Panc1 (cell line): ENCODE results near the gene ADAT1. TPM values are rescaled to one million over a fixed set of nuclear protein-coding genes. Genes with fewer than 3 reads are reported as not detected.

ENCODE experiments used
- ATAC-seq: fragments of 200-7000 bp; cut with Tn5 transposase; 2 replicates; pipeline ENCODE4 v1.9.1; 2020; ENCODE audit warnings: mild to moderate bottlenecking, moderate library complexity
- BruUV-seq: library from RNA; stranded (reverse); fragments of 400-500 nt; replicated peaks from 2 replicates; lab custom pipeline; 2021; lab: Mats Ljungman, UMichigan
- CTCF ChIA-PET: fragments of 300-600 bp; sonication (Branson Sonifier 250); formaldehyde crosslinking; loops from one replicate; lab custom pipeline; 2022; ENCODE audit warnings: antibody characterized with exemption; lab: Charles Lee
- POLR2A ChIA-PET: fragments of 300-600 bp; sonication (Branson Sonifier 250); formaldehyde crosslinking; loops from one replicate; lab custom pipeline; 2022; ENCODE audit warnings: antibody characterized with exemption; lab: Charles Lee
- DNase-seq: peaks from one replicate; pipeline ENCODE4 v3.0.0-alpha.2; 2010; ENCODE audit warnings: low read depth, low spot score
- H3K27ac ChIP-seq: 2 replicates; pipeline ENCODE4 v1.5.1; 2011; ENCODE audit warnings: mild to moderate bottlenecking, low read length, inconsistent platforms
- H3K27me3 ChIP-seq: fragments of 200-500 bp; sonication (Bioruptor generic); 2 replicates; pipeline ENCODE4 v1.6.0; 2014; ENCODE audit warnings: low read length, inconsistent platforms; ENCODE audit not compliant: control insufficient read depth, insufficient read depth
- H3K36me3 ChIP-seq: fragments of 200-500 bp; sonication (Bioruptor generic); 2 replicates; pipeline ENCODE4 v1.5.1; 2014; ENCODE audit warnings: inconsistent platforms, mild to moderate bottlenecking, low read length, moderate library complexity; ENCODE audit not compliant: control insufficient read depth, insufficient read depth
- H3K4me1 ChIP-seq: 2 replicates; pipeline ENCODE4 v1.5.1; 2011; ENCODE audit warnings: inconsistent platforms, mild to moderate bottlenecking, low read length, moderate library complexity; ENCODE audit not compliant: control insufficient read depth, insufficient read depth
- H3K4me3 ChIP-seq, 2 experiments: 2 replicates each; pipeline ENCODE4 v1.5.1; 2011 to 2012; ENCODE audit warnings: low read depth in 2 of 2, low read length in 2 of 2, mild to moderate bottlenecking in 2 of 2, inconsistent platforms in 1 of 2, moderate library complexity in 1 of 2
- H3K9me3 ChIP-seq: fragments of 200-500 bp; sonication (Bioruptor generic); 2 replicates; pipeline ENCODE4 v1.5.1; 2014; ENCODE audit warnings: low read depth, mild to moderate bottlenecking, inconsistent platforms, low read length, moderate library complexity; ENCODE audit not compliant: control insufficient read depth, insufficient read depth
- POLR2AphosphoS5 ChIP-seq: IDR thresholded peaks from 2 replicates; pipeline ENCODE4 v1.6.1; 2012; ENCODE audit warnings: mild to moderate bottlenecking, low read depth, low read length, moderate library complexity
- SIN3A ChIP-seq: IDR thresholded peaks from 2 replicates; pipeline ENCODE4 v1.6.1; 2012; ENCODE audit warnings: low read depth, mild to moderate bottlenecking, low read length, moderate library complexity, borderline replicate concordance; ENCODE audit not compliant: insufficient read depth
- TCF7L2 ChIP-seq: IDR thresholded peaks from 2 replicates; pipeline ENCODE4 v1.6.1; 2011; ENCODE audit warnings: mild to moderate bottlenecking, low read depth, low read length, inconsistent platforms
- in situ Hi-C: cut with HindIII; loops from 2 replicates; pipeline ENCODE4 v1.10.0; 2016; ENCODE audit warnings: low sequenced_read_pairs, low pct_unique_long_range_greater_than_20kb
- intact Hi-C: fragments of 100-400 bp; cut with micrococcal nuclease; formaldehyde crosslinking; loops from one replicate; pipeline ENCODE4 v1.10.0; 2022; ENCODE audit not compliant: unreplicated experiment
- total RNA-seq: library from RNA; stranded (reverse); gene quantifications from one replicate; pipeline ENCODE4 v1.2.1, GENCODE V29; 2021; ENCODE audit not compliant: unreplicated experiment
- TF ChIP-seq, protein P1 (sequence below), 2 experiments: IDR thresholded peaks; 2 replicates each; pipeline ENCODE4 v1.6.1; 2011 to 2012; ENCODE audit warnings: low read depth in 2 of 2, control low read depth in 1 of 2, low read length in 1 of 2, mild to moderate bottlenecking in 1 of 2, moderate library complexity in 1 of 2; ENCODE audit not compliant: insufficient read depth in 1 of 2
- TF ChIP-seq, protein P2 (sequence below): fragments of 450-650 bp; IDR thresholded peaks from 2 replicates; pipeline ENCODE4 v1.5.1; 2017; ENCODE audit warnings: mild to moderate bottlenecking

The ADAT1 gene
- total RNA-seq, 1 experiment from 2014 or later, result 46.8 TPM

DNA sequence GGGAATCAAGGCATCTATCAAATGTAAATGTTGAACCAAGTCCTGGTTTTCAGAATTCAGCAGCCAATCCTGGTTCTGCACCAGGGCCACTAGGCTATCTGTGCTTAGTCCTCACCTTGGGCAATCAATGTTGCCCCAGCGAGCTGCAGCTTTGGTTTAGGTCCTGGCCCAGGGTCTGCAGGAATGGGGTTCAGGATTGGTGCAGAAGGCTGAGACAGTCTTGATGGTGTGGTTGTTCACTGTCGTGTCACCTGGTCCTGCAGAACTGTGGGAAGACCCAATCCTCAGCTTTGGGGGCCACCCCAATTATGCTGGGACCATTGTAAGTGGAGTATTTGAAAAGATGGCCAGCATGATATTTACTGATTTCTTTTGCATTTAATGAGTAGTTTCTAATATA is 35.1 kb upstream of the ADAT1 start:
- ChIA-PET POLR2A (no interaction called here), CTCF (no interaction called here)
- TF ChIP-seq TCF7L2 (no peak), SIN3A (no peak), POLR2AphosphoS5 (no peak)
- TF ChIP-seq, protein P1, sequence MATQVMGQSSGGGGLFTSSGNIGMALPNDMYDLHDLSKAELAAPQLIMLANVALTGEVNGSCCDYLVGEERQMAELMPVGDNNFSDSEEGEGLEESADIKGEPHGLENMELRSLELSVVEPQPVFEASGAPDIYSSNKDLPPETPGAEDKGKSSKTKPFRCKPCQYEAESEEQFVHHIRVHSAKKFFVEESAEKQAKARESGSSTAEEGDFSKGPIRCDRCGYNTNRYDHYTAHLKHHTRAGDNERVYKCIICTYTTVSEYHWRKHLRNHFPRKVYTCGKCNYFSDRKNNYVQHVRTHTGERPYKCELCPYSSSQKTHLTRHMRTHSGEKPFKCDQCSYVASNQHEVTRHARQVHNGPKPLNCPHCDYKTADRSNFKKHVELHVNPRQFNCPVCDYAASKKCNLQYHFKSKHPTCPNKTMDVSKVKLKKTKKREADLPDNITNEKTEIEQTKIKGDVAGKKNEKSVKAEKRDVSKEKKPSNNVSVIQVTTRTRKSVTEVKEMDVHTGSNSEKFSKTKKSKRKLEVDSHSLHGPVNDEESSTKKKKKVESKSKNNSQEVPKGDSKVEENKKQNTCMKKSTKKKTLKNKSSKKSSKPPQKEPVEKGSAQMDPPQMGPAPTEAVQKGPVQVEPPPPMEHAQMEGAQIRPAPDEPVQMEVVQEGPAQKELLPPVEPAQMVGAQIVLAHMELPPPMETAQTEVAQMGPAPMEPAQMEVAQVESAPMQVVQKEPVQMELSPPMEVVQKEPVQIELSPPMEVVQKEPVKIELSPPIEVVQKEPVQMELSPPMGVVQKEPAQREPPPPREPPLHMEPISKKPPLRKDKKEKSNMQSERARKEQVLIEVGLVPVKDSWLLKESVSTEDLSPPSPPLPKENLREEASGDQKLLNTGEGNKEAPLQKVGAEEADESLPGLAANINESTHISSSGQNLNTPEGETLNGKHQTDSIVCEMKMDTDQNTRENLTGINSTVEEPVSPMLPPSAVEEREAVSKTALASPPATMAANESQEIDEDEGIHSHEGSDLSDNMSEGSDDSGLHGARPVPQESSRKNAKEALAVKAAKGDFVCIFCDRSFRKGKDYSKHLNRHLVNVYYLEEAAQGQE (IDR thresholded peaks at IDR 0.05; ENCODE audit: insufficient read depth in 1 of 2, low read depth in 2 of 2, low read length in 1 of 2), result no peak
- TF ChIP-seq, protein P2, sequence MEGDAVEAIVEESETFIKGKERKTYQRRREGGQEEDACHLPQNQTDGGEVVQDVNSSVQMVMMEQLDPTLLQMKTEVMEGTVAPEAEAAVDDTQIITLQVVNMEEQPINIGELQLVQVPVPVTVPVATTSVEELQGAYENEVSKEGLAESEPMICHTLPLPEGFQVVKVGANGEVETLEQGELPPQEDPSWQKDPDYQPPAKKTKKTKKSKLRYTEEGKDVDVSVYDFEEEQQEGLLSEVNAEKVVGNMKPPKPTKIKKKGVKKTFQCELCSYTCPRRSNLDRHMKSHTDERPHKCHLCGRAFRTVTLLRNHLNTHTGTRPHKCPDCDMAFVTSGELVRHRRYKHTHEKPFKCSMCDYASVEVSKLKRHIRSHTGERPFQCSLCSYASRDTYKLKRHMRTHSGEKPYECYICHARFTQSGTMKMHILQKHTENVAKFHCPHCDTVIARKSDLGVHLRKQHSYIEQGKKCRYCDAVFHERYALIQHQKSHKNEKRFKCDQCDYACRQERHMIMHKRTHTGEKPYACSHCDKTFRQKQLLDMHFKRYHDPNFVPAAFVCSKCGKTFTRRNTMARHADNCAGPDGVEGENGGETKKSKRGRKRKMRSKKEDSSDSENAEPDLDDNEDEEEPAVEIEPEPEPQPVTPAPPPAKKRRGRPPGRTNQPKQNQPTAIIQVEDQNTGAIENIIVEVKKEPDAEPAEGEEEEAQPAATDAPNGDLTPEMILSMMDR, result no peak
- H3K4me1 ChIP-seq, result no peaks in the 10 kb centered on the region
- H3K27ac ChIP-seq, result no peak overlapping the region
- intact Hi-C loops (no loop called here), in situ Hi-C loops (no loop called here)
- DNase-seq, result no peak
- no peaks in the 10 kb centered on the region for H3K9me3 ChIP-seq
- no TSS peak for BruUV-seq
- H3K36me3 ChIP-seq, result peaks cover 2% of the 10 kb centered on the region
- H3K4me3 ChIP-seq, result no peak overlapping the region
- no peak for ATAC-seq
- H3K27me3 ChIP-seq, result no peaks in the 10 kb centered on the region

DNA sequence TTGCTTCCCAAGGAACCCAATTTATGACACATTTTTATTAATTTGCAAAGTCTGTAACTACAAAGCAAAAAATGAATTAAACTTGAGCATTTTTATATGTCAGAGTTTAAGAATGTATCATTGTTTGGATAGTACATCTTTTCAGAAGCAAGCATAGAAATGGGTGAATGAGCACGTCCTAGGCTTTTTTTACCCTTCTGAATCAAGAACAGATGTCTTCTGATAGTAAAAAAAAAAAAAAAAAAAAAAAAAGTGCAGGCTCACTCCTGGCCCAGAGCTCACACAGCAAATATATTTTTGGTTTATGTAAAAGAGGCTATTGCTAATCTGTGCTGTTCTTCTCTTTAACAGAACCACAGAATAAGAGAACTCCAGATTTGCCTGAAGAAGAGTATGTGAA is 30.8 kb upstream of the ADAT1 start:
- Histone ChIP-seq H3K27me3 (no peaks in the 10 kb centered on the region), H3K4me3 (no peak overlapping the region), H3K27ac (no peak overlapping the region), H3K4me1 (peaks cover 9% of the 10 kb centered on the region), H3K36me3 (peaks cover 2% of the 10 kb centered on the region), H3K9me3 (no peaks in the 10 kb centered on the region)
- POLR2A ChIA-PET, result no interaction called here
- no peak for ATAC-seq
- TF ChIP-seq, protein P1 (IDR thresholded peaks at IDR 0.05; ENCODE audit: insufficient read depth in 1 of 2, low read depth in 2 of 2, low read length in 1 of 2), result no peak
- TF ChIP-seq, protein P2, result no peak
- TF ChIP-seq POLR2AphosphoS5, result no peak
- no peak for TF ChIP-seq SIN3A
- no peak for TF ChIP-seq TCF7L2
- in situ Hi-C loops, result no loop called here
- no peak for DNase-seq
- BruUV-seq, result no TSS peak
- intact Hi-C loops, result no loop called here
- CTCF ChIA-PET, result no interaction called here
